ENCODE data around the gene MED14. TPM values are rescaled to one million over a fixed set of nuclear protein-coding genes. Genes with fewer than 3 reads are reported as not detected.

The MED14 gene
- total RNA-seq, 1 experiment from 2014 or later = 83.3 TPM

GRCh38 chrX:40637687-40638086 lies 97.7 kb downstream of the MED14 start:
- CTCF ChIA-PET = no interaction called here
- H3K36me3 Mint-ChIP-seq = peaks cover 37% of the 10 kb centered on the region
- TF ChIP-seq ZNF219 (CRISPR knock-in tag; IDR thresholded peaks at IDR 0.05; ENCODE audit: borderline replicate concordance) (no peak), ZNF423 (CRISPR knock-in tag; IDR thresholded peaks at IDR 0.05) (no peak), ZNF671 (CRISPR knock-in tag; IDR thresholded peaks at IDR 0.05) (no peak), IRF2 (CRISPR knock-in tag; IDR thresholded peaks at IDR 0.05; ENCODE audit: borderline replicate concordance, low read depth) (no peak), CREB1 (CRISPR knock-in tag; IDR thresholded peaks at IDR 0.05) (no peak), ATF3 (CRISPR knock-in tag; conservative IDR thresholded peaks at IDR 0.05) (no peak), PREB (CRISPR knock-in tag; IDR thresholded peaks at IDR 0.05; ENCODE audit: borderline replicate concordance) (no peak), NFATC4 (CRISPR knock-in tag; IDR thresholded peaks at IDR 0.05) (no peak), NR3C1 (CRISPR knock-in tag; conservative IDR thresholded peaks at IDR 0.05; ENCODE audit: low read depth) (no peak), TEAD1 (CRISPR knock-in tag; IDR thresholded peaks at IDR 0.05) (no peak), GTF2I (CRISPR knock-in tag; conservative IDR thresholded peaks at IDR 0.05) (no peak), ZBTB21 (CRISPR knock-in tag; IDR thresholded peaks at IDR 0.05; ENCODE audit: borderline replicate concordance) (no peak)
- no peak overlapping the region for H3K4me3 Mint-ChIP-seq
- H3K27me3 Mint-ChIP-seq (ENCODE audit: low read depth) = no peaks in the 10 kb centered on the region
- no peaks in the 10 kb centered on the region for H3K4me1 Mint-ChIP-seq
- no peaks in the 10 kb centered on the region for H3K9me3 Mint-ChIP-seq
- no peak overlapping the region for H3K27ac Mint-ChIP-seq
- no peak for DNase-seq (ENCODE audit: low spot score)
- no peak for ATAC-seq
- POLR2A ChIA-PET = no interaction called here

GRCh38 chrX:40632199-40632598 lies 103.1 kb downstream of the MED14 start:
- Mint-ChIP-seq H3K4me1 (no peaks in the 10 kb centered on the region), H3K27ac (no peak overlapping the region), H3K4me3 (no peak overlapping the region), H3K9me3 (no peaks in the 10 kb centered on the region), H3K27me3 (ENCODE audit: low read depth) (no peaks in the 10 kb centered on the region), H3K36me3 (peaks cover 39% of the 10 kb centered on the region)
- ChIA-PET CTCF (interaction anchor here (1.4 kb wide), 1 partner anchor 20 kb away, joined by 3 read pairs; no protein-coding TSS in a partner anchor), POLR2A (no interaction called here)
- ATAC-seq (no peak), DNase-seq (ENCODE audit: low spot score) (no peak)
- no peak for TF ChIP-seq SP1 (CRISPR knock-in tag; conservative IDR thresholded peaks at IDR 0.05)
- TF ChIP-seq EMX1 (CRISPR knock-in tag; IDR thresholded peaks at IDR 0.05) = no peak
- TF ChIP-seq CDX4 (CRISPR knock-in tag; IDR thresholded peaks at IDR 0.05; ENCODE audit: borderline replicate concordance) = no peak
- TF ChIP-seq, protein P1, sequence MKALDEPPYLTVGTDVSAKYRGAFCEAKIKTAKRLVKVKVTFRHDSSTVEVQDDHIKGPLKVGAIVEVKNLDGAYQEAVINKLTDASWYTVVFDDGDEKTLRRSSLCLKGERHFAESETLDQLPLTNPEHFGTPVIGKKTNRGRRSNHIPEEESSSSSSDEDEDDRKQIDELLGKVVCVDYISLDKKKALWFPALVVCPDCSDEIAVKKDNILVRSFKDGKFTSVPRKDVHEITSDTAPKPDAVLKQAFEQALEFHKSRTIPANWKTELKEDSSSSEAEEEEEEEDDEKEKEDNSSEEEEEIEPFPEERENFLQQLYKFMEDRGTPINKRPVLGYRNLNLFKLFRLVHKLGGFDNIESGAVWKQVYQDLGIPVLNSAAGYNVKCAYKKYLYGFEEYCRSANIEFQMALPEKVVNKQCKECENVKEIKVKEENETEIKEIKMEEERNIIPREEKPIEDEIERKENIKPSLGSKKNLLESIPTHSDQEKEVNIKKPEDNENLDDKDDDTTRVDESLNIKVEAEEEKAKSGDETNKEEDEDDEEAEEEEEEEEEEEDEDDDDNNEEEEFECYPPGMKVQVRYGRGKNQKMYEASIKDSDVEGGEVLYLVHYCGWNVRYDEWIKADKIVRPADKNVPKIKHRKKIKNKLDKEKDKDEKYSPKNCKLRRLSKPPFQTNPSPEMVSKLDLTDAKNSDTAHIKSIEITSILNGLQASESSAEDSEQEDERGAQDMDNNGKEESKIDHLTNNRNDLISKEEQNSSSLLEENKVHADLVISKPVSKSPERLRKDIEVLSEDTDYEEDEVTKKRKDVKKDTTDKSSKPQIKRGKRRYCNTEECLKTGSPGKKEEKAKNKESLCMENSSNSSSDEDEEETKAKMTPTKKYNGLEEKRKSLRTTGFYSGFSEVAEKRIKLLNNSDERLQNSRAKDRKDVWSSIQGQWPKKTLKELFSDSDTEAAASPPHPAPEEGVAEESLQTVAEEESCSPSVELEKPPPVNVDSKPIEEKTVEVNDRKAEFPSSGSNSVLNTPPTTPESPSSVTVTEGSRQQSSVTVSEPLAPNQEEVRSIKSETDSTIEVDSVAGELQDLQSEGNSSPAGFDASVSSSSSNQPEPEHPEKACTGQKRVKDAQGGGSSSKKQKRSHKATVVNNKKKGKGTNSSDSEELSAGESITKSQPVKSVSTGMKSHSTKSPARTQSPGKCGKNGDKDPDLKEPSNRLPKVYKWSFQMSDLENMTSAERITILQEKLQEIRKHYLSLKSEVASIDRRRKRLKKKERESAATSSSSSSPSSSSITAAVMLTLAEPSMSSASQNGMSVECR (CRISPR knock-in tag; IDR thresholded peaks at IDR 0.05; ENCODE audit: borderline replicate concordance) = no peak
- TF ChIP-seq NFE2L1 (CRISPR knock-in tag; IDR thresholded peaks at IDR 0.05) = no peak
- no peak for TF ChIP-seq ETV6 (CRISPR knock-in tag; IDR thresholded peaks at IDR 0.05)
- no peak for TF ChIP-seq ZNF416 (CRISPR knock-in tag; IDR thresholded peaks at IDR 0.05)
- TF ChIP-seq ATF2 (CRISPR knock-in tag; IDR thresholded peaks at IDR 0.05; ENCODE audit: borderline replicate concordance, low read depth) = no peak
- TF ChIP-seq HMGA2 (CRISPR knock-in tag; IDR thresholded peaks at IDR 0.05) = no peak
- TF ChIP-seq, protein P2, sequence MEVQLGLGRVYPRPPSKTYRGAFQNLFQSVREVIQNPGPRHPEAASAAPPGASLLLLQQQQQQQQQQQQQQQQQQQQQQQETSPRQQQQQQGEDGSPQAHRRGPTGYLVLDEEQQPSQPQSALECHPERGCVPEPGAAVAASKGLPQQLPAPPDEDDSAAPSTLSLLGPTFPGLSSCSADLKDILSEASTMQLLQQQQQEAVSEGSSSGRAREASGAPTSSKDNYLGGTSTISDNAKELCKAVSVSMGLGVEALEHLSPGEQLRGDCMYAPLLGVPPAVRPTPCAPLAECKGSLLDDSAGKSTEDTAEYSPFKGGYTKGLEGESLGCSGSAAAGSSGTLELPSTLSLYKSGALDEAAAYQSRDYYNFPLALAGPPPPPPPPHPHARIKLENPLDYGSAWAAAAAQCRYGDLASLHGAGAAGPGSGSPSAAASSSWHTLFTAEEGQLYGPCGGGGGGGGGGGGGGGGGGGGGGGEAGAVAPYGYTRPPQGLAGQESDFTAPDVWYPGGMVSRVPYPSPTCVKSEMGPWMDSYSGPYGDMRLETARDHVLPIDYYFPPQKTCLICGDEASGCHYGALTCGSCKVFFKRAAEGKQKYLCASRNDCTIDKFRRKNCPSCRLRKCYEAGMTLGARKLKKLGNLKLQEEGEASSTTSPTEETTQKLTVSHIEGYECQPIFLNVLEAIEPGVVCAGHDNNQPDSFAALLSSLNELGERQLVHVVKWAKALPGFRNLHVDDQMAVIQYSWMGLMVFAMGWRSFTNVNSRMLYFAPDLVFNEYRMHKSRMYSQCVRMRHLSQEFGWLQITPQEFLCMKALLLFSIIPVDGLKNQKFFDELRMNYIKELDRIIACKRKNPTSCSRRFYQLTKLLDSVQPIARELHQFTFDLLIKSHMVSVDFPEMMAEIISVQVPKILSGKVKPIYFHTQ (CRISPR knock-in tag; IDR thresholded peaks at IDR 0.05) = no peak
- TF ChIP-seq, protein P3, sequence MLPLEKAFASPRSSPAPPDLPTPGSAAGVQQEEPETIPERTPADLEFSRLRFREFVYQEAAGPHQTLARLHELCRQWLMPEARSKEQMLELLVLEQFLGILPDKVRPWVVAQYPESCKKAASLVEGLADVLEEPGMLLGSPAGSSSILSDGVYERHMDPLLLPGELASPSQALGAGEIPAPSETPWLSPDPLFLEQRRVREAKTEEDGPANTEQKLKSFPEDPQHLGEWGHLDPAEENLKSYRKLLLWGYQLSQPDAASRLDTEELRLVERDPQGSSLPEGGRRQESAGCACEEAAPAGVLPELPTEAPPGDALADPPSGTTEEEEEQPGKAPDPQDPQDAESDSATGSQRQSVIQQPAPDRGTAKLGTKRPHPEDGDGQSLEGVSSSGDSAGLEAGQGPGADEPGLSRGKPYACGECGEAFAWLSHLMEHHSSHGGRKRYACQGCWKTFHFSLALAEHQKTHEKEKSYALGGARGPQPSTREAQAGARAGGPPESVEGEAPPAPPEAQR (CRISPR knock-in tag; IDR thresholded peaks at IDR 0.05) = no peak
- TF ChIP-seq KAT7 (CRISPR knock-in tag; IDR thresholded peaks at IDR 0.05; ENCODE audit: borderline replicate concordance) = no peak

Measured in WTC11 (cell line).